ENCODE results near the gene TELO2. TPM values are rescaled to one million over a fixed set of nuclear protein-coding genes. Genes with fewer than 3 reads are reported as not detected.

TELO2 gene
- polyA plus RNA-seq, 1 donor: 36.9 TPM

DNA sequence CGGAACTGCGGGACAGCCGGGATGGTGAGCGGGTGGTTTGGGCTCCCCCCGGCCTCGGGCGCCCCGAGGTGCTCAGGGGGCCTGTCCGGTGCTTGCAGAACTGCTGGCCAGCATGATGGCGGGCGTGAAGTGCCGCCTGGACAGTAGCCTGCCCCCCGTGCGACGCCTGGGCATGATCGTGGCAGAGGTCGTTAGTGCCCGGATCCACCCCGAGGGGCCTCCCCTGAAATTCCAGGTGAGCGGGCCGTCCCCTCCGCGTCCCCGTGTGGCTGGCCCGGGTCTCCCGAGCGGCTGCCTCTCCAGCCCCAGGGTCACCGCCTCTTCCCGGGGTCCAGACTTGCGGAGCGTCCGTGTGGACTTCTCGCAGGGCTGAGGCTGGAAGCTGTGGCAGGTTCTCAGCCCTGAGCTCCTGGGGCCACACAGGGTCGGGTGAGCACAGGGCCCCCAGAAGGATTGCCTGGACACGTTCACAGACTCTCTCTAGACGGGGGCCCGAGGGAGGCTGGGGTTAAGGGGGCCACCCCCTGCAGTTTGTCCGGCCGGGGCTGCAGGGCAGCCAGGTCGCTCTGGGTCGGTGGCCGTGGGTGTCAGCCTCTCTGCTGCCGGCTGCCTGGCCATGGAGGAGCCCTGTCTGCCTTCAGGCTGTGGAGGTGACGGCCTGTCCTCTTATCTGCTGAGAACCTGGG is 7.4 kb downstream of the TELO2 start:
- DNase-seq: no peak

DNA sequence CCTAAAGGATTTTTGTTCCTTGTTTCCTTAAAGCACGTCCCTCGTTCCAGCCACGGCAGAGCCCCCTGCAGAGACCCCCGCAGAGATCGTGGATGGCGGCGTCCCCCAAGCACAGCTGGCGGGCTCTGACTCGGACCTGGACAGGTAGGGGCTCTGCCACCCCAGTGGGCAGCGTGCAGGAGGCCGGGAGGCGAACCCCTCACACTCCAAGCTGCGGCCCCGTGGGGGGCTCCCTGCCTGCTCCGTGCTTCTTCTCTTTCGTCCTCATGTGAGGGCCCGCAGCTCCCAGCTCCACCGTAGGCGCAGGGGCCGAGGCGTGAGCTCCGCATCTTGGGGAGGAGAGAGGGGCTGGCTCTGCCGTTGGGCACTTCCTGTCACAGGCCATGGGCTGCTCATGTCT is 8.5 kb downstream of the TELO2 start:
- no peak for DNase-seq

DNA sequence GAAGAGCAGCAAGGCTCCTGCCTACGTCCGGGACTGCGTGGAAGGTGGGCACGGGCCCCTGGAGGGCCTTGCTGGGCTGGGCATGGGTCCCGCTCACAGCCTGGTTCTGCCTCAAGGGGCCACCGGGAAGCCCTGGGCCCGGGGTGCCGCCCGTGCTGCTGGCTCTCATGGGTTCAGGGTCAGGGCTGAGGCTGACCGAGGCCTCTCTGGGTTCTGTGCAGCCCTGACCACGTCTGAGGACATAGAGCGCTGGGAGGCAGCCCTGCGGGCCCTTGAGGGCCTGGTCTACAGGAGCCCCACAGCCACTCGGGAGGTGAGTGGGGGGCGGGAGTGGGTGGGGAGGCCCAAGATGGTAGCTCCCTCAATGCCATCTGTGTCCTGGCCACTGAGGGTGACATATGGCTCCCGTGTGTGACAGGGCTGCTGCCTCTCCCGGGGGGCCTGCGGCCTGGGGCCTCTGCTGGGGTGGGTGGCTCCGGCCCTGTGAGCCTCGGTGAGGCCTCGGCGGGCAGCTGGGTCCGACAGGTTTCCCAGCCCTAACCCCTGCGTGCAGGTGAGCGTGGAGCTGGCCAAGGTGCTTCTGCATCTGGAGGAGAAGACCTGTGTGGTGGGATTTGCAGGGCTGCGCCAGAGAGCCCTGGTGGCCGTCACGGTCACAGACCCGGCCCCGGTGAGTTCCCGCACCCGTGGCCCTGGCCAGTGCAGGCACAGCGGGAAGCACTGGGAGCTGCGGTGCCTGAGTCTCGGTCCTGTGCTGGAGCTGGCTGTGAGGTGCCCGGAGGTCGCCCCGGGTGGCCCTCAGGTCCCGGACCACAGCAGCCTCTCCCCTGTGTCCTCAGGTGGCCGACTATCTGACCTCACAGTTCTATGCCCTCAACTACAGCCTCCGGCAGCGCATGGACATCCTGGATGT is 9.2 kb downstream of the TELO2 start:
- no peak for DNase-seq

DNA sequence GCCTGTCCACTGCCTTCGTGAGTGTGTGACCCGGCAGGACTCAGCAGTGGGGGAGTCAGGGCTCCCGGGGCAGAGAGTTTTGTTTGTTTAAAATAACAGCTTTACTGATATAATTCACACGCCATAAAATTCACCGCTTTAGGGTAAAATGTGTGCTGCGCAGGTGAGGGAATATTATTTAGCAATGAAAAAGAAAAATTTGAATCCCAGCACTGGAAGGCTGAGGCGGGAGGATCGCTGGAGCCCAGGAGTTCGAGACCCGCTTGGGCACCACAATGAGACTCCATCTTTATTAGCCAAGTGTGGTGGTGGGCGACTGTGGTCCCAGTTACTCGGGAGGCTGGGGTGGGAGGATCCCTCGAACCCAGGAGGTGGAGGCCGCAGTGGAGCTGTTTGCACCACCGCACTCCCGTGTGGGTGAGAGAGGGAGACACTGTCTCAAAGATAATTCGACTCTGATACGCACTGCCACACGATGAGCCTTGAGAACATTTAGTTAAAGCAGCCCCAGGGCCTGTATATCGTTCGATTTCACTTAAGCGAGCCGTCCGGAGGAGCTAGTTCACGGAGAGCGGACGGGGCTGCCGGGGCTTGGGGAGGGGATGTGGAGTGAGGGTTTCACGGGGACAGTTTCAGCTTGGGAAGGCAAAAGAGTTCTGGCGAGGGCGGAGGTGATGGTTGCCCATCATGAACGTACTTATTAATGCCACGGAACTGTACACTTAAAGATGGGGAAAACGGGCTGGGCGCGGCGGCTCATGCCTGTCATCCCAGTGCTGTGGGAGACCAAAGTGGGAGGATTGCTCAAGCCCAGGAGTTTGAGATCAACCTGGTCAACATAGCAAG is 10.2 kb downstream of the TELO2 start:
- no peak for DNase-seq

DNA sequence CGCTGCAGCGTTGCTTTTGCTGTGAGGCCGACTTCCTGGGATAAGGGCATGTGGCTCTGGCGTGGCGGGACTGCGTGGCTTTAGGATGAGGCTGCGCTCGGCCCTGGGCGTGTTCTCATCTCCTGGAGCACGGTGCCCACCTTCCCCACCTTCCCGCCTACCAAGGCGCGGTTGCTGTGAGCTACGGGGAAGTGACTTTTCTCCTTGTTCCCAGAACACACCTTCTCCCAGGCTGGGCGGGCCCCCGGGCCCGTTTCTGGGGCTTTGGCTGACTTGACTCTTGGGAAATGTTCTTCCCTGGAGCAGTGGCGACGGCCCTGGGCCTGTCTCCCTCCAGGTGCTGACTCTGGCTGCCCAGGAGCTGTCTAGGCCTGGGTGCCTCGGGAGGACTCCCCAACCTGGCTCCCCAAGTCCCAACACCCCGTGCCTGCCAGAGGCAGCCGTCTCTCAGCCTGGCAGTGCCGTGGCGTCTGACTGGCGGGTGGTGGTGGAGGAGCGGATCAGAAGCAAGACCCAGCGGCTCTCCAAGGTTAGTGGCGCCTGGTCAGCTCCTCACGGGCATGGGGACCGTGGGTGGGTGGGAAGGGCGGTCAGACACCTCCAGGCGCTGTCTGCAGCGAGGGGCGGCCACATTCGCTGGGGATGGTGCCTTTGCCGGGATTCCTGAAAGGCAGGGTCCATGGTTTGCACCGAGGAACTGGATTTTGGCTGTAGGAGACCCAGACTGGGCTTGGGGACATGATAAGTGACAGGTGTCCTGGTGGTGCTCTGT is 12.1 kb downstream of the TELO2 start:
- no peak for DNase-seq

DNA sequence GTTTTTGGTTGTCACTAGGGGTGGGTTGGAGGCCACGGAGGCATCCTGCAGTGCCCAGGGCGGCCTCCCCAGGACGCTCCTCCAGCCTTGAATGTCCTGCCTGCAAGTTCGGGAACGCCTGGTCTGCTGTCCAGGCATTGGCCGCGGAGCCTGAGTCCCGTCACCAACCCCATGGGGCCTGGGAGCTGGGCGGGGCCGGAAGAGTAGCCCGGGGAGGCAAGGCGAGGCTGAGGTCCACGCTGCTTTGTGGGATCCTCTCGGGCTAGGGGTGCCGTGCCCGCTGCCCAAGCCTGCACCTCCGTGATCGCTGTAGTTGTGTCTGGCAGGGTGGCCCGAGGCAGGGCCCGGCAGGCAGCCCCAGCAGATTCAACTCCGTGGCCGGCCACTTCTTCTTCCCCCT is 12.8 kb downstream of the TELO2 start:
- DNase-seq: no peak

DNA sequence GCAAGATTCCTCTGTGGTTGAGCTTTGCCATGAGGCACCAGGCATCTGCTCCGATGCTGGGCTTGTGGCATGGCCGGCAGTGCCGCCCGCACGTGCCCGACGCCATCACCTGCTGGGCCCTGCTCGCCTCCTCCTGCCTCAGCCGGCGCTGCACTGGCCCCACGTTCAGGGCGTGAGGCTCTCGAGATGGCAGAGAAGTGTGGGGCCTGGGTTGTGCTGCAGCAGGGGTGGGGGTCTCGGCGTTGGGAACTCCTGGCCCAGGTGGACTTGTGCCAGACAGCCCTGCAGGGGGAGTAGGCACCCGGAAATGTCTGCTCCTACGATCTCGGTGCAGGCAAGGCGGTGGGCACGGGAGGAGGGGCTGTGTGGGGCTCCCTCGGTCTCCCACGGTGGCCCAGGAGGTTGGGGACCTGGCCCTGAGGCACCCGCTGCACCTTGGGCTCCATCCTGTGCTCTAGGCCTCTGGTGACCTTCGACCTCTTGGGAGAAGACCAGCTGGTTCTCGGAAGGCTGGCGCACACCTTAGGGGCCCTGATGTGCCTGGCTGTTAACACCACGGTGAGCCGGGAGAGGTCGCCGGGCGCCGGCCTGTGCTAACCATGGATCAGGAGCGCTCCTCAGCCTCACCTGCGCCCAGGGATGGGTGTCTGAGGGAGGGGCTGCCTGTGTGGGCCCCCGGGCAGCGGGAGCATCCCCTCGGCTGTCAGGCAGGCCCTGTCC is 13.5 kb downstream of the TELO2 start:
- DNase-seq: no peak

DNA sequence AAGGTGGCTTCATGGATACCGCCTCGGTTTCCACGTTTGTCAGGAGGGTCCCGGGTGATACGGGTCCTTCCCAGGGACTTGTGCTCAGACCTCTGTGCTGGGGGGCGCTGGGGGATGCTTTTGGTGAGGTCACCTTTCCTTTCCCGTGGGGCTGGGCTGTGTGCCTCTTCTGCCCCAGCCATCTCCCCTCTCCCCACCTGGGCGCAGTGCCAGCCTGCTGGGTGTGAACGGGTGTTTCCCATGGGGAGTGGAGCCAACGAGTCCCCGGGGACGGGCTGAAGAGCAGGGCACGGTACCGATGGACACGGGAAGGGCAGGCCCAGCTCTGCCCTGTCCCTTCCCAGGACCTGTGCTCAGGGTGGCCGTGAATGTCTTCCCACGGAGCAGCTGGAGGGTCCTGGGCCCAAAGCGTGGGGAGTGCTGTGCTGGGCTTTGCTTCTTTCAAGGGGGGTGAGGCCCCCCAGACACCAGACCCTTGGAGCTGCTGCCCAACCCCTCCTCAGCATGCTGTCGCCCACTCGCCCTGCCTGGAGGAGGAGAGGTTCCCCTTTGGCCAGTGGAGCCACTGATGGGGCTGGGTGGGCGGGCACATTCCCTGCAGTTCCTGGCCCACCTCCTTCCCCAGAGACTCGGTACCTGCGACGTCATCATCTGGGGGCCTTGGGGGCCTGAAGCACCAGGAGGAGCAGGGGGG is 15.5 kb downstream of the TELO2 start:
- DNase-seq: no peak

DNA sequence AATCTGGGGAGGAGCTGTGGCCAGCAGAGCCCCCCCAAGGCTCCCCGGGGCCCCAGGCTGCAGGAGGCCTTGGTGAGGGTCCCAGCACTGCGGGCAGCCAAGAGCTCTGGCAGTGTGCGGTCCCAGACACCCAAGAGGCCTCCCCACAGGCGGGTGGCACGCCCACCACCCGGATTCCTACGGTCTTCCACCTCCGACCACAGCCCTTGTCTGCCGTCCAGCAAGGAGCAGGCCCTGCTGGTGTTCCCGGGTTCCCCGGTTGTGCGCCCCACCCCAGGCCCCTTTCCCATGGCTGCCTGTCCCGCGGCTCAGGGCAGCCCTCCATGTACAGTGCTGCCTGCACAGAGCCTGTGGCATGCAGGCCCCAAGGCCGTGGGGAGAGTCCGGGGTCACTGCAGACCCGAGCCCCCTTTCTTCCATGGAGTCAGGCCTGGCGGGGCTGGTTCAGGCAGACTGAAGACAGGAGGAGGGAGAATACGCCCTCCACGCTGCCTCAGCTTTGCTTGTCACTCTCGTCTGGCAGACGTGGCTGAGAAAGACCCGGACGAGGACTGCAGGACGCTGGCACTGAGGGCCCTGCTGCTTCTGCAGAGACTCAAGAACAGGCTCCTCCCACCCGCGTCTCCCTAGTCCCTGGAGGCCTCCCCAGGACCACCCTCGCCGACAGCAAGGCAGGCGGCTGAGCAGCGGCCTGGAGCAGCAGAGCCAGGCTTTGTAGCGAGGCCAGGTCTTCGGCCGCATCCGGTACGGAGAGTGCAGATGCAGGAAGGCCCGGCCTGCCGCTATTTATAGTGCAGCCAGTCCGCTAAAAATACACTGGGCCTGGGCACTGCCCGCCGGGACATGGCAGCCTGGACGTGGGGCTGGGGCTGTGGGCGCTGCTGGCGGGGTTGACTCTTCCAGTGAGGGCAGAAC is 16.4 kb downstream of the TELO2 start:
- DNase-seq: no peak

DNA sequence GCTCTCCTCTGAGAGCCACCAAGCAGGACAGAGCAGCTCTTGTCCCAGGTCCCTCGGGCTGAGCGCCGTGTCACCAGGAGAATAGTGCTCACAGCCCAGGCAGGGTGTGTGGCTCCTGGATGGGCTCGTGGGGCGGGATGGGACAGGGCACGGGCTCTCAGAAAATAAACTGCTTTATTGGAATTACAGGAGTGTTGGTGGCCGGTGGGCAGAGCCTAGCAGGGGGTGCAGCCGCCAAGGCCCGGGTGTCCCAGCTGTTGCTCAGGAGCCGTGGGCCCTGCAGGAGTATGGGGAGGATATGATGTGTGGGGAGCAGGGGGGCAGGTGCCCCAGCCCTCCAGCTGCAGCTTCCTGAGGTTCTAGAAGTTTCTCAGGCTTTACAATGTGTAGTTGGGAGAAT is 17.1 kb downstream of the TELO2 start:
- DNase-seq: no peak

DNA sequence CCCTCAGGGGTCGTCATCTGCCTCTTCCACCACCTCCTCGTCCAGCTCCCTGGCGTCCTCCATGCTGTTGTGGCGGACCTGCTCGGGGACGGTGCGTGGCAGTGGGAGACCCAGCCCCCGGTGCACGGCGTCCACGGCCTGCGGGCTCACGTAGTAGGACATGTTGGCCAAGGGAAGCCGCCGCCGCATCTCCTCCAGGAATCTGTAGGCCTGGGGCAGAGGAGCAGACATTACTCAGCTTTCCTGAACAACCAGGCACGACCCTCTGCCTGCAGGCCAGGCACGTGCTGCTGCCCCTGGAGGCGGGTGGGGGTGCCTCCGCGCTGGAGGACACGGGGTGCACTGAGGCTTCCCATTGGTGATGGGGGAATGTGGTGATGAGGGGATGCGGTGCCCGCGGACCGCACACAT is 17.8 kb downstream of the TELO2 start:
- DNase-seq: no peak

DNA sequence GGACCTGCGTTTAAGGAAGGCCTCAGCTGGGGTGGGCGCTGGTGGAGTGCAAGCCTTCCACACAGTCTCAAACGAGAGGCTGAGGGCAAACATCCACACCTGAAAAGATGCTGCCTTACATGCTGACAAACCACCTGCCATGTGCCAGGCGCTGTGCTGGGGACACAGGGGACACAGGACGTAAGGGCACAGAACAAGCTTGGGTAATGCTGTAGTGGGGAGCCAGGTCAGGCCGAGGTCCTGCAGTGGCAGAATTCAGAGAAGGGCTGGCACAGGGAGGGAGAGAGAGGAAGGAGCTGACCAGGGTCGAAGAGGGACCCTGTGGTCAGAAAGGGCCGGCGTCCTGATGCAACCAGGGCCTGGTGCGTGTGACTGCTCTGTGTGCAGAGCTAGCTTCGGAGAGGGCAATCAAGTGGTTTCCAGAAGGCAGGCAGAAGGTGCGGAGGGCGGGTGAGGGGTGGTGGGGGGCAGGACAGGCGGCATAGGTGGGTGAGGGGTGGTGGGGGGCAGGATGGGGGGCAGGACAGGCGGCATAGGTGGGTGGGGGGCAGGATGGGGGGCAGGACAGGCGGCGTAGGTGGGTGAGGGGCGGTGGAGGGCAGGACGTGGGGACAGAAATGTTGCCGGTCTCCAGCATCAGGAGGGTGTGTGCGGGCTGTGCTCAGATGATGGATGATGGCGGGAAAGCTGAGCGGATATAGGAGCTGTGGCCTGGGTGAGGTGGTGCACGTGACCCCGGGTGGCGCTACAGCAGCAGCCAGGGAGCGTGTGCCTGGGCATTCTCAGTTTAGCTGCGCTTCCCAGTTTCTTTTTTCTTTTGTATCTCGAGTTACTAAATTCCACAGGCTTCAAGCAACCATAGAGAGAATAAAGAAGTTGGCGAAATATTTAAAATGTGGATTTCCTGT is 18.8 kb downstream of the TELO2 start:
- DNase-seq: no peak

DNA sequence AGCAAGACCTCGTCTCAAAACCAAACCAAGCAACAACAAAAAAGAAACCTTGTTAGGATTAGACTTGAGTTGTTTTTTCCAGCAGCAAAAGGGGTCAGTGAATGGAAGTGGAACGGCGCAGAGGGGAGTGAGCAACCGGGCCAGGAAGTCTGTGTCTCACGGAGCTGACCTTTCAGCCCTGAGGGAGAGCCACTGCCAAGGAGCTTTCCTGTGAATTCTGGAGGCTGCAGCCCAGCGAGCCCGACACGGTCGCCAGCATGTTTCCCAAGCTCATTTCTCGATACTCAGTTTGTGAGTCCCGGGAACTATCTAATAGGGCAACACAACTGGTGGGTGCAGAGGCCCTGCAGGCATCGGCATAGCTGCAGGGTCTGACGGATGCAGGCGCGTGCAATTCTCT is 19.6 kb downstream of the TELO2 start:
- DNase-seq: no peak

DNA sequence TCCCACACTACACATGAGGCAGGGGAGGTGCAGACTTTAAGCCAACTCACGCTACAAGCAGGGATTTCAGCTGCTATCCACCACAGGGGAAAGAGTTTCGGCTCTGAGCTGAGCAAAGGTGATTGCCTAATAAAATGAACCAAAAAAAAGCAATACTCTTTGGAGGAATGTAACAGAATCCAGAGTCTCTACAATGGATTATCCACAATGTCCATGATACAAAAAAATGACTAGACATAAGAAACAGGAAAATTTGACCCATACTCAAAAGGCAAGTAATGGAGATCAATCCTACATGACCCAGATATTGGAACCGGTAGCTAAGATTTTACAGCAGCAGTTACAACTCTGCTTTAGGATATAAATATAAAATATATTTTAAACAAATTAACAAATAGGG is 21.3 kb downstream of the TELO2 start:
- DNase-seq: no peak

DNA sequence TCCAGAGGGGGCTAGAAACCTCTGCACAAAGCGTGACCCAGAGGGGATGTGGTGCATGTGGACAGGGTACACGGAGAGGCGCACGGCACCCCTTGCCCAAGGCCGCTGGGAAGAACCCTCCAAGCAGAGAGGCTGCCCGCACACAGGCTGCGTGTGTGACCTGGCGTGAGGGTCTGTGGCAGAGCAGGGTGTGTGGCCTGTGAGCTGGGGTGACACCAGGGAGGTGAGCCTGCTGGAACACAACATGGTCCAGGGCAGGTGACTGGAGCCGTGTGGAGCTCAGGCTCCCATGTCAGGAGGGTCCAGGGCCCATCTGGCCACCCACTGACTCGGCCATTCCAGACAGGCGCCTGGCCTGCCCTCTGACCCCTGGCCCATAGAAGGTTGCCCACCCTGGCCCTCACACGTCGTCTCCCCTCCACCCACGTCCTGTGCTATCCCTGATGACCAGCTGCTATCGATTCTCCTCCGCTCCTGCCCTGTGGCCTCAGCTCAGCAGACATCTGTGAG is 25.5 kb downstream of the TELO2 start:
- no peak for DNase-seq

DNA sequence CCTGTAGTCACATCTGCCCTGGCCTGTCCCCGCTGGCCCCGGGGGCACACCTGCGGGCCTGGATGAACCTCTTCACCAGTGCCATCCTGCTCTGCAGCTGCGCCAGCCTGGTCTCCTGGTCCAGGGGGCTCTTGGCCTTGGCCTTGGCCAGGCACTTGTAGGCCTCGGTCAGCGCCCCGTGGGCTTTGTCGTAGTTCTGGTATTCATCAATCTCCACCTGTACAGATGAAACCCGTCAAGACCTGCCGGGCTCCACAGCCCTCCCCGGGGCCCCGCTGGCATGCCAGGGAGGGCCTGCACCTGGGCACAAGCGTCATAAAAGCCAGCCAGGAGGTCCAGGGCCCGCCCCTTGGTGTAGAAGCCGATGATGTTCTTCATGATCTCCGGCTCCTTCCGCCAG is 26.7 kb downstream of the TELO2 start:
- DNase-seq: no peak

DNA sequence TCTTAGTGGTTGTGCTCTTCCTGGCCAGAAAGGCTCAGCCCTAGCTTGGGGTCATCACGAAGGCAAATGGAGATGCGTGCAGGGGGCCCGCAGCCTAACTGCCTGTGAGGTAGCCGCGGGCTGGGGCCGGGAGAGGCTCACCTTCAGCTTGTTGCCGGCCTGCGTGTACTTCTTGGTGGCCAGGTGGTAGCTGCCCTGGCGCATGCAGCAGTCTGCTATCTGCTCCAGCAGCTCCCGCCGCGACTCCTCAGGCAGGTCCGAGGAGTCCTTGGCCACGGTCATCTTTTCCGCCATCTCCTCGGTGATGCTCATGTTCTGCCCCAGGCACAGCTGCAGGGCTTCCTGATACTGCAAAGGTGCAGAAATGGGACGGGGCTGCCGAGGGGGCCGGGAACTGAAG is 27.3 kb downstream of the TELO2 start:
- DNase-seq: no peak

DNA sequence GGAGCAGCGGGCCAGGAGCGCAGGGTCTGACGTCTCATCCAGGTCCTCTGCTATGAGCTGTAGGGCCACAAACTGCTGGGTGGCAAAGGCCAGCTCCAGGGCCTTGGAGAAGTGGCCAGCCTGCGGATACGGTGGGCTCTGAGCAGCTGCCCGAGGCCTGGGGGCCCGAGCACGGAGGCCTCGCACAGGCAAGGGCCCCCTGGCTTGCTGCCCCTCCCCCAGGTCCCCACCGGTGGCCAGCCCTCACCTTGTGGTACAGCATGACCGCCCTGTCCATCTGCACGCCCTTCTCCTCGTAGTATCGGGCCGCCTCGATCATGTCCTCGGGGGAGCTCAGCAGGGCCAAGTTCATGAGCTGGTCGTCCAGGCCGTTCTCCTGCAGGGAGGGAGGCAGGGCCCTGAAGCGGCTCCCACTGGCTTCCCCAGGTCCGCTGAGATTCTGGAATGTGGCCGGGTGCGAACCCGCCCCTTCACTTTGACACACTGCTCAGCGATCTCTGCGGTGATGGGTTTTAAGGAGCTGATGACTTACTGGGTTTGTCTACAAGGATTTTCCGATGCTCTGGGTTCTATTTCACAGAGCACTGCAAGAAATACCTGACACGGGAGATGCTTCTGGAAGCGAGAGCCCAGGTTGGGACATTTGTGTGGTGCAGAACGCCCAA is 30.6 kb downstream of the TELO2 start:
- DNase-seq: no peak

All from hindlimb muscle (tissue), 1 donor.